ENCODE data around the gene GPANK1. TPM values are rescaled to one million over a fixed set of nuclear protein-coding genes. Genes with fewer than 3 reads are reported as not detected.
A peak's percentile ranks its signal among the peaks of the same experiment; 100 is the strongest.

The GPANK1 gene
- total and polyA plus RNA-seq, 9 donors = 14.6 to 26.6 (median 17.7) TPM

DNA sequence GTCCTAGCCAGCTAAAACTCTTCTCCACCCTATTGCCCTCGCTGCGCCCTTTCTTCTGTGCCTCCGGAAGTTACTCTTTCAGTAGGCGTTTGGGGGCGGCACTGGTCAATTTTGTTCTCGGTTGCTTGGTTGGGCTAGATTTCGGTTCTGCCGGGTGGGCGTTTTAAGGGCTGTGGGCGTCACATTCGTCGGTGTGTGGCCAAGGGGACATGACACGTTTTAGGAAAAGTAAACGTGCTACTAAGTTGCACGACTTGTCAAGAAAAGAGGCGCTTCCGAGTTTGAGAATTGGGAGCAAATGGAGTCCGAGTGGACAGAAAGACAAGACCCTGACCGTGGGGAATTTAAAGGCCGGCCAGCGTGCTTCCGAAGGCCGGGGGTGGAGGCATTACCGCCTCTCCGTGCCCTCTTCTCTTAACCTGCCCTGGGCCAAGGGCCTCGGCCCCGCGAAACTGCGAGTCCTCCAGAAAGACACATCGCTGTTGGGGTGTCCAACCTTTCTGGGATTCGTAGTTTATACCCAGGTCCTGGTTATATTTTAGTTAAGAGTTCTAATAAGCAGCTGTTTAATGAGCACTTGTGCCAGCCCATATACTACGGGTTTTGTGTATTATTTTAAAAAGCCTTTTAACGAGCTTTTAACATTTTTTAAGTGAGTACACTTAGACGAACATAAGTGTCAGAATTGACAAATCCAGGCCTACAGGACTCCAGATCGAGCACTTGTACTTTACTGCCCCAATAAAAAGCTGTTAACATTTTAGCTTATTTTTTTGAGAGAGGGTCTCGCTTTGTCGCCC, 11.7 kb downstream of the GPANK1 start:
- H3K4me1 ChIP-seq (ENCODE audit: insufficient read depth) = peaks cover 7% of the 10 kb centered on the region
- WGBS, 3 donors = 6 to 7% (median 7%) methylated on average over 37 of the region's 37 CpGs
- intact Hi-C loops (cut with DNase I) = loop anchor here in 1 of 4 donors (2.0 kb wide), 1 partner anchor 32 kb away; the partner anchor contains the start of gene PRRC2A

DNA sequence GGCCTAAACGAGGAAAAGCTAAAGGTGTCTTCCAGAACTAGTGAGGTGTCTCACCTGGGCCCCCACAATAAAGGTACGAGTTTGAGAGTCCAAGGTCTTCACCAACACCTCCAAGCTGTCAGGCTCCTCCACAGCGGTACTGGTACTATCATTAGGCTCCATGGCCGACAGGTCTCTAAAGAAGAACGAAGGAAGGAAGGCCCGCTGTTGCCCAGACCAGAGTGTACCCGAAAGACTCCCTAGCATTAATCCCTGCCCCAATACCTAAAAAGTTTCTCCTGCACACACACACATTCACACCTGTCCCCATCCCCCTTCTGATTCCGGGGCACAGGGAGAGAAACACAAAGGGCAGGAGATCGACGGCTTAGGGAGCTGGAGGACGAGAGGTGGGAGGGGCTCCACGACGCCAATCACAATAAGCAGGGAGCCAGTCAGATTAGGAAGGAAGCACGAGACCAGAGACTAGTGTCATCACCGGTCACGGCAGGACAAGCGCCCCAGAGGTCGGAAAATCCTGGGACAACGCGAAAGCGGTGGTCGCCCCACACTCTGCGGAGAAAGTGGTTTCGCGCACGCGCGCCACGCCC, 13.1 kb downstream of the GPANK1 start:
- Histone ChIP-seq H3K27me3 (no peaks in the 10 kb centered on the region), H3K9me3 (no peaks in the 10 kb centered on the region), H3K4me3 (peak overlapping the region; percentile 95), H3K4me1 (ENCODE audit: insufficient read depth) (peaks cover 6% of the 10 kb centered on the region), H3K36me3 (no peaks in the 10 kb centered on the region), H3K27ac (peak overlapping the region; percentile 99 to 100)
- no peak for DNase-seq
- WGBS, 3 donors = 1 to 3% (median 1%) methylated on average over 29 of the region's 29 CpGs
- TF ChIP-seq EP300 (IDR thresholded peaks at IDR 0.05) (no peak), POLR2A (IDR thresholded peaks at IDR 0.05) (no peak)
- TF ChIP-seq, protein P1, sequence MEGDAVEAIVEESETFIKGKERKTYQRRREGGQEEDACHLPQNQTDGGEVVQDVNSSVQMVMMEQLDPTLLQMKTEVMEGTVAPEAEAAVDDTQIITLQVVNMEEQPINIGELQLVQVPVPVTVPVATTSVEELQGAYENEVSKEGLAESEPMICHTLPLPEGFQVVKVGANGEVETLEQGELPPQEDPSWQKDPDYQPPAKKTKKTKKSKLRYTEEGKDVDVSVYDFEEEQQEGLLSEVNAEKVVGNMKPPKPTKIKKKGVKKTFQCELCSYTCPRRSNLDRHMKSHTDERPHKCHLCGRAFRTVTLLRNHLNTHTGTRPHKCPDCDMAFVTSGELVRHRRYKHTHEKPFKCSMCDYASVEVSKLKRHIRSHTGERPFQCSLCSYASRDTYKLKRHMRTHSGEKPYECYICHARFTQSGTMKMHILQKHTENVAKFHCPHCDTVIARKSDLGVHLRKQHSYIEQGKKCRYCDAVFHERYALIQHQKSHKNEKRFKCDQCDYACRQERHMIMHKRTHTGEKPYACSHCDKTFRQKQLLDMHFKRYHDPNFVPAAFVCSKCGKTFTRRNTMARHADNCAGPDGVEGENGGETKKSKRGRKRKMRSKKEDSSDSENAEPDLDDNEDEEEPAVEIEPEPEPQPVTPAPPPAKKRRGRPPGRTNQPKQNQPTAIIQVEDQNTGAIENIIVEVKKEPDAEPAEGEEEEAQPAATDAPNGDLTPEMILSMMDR (IDR thresholded peaks at IDR 0.05) = no peak
- intact Hi-C loops (cut with DNase I) = loop anchor here in 1 of 4 donors (2.0 kb wide), 1 partner anchor 31 kb away; the partner anchor contains the start of gene PRRC2A

More for the DNA sequence above, 11.7 kb downstream of the GPANK1 start:
- Histone ChIP-seq H3K4me3 (peak overlapping the region; percentile 95), H3K36me3 (no peaks in the 10 kb centered on the region), H3K9me3 (no peaks in the 10 kb centered on the region), H3K27ac (peak overlapping the region; percentile 99 to 100), H3K27me3 (no peaks in the 10 kb centered on the region)
- TF ChIP-seq, protein P1 (IDR thresholded peaks at IDR 0.05) = peak in 1 of 3 donors; percentile 6
- TF ChIP-seq EP300 (IDR thresholded peaks at IDR 0.05) (no peak), POLR2A (IDR thresholded peaks at IDR 0.05) (peak; percentile 3)
- peak in 4 of 5 donors; percentile 87 to 92 (median 89) for DNase-seq

DNA sequence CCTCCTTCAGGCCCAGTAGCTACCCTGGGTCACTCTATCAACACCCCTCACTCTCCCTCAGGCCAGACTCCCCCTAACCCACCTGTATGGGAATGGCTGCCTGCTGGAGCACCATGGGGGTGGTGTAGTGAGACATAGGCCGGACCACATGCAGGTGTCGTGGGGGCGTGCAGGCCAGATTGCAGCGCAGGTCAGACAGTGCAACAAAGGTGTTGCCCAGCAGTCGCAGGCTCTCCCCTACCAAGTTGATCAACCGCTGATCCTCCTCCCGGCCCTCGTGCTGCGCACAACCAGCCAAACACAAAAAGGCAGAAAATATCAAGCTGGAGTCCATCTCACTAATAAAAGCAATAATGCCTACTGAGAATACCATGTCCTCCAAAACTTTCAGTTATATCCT, 19.5 kb downstream of the GPANK1 start:
- no peak overlapping the region for H3K27ac ChIP-seq
- DNase-seq = no peak
- WGBS, 3 donors = 87 to 89% (median 89%) methylated on average over 9 of the region's 9 CpGs
- intact Hi-C loops (cut with DNase I) = no loop called here
- no peak overlapping the region for H3K4me3 ChIP-seq
- TF ChIP-seq EP300 (IDR thresholded peaks at IDR 0.05) = no peak
- TF ChIP-seq, protein P1 (IDR thresholded peaks at IDR 0.05) = no peak
- no peak for TF ChIP-seq POLR2A (IDR thresholded peaks at IDR 0.05)
- no peaks in the 10 kb centered on the region for H3K9me3 ChIP-seq
- H3K27me3 ChIP-seq = no peaks in the 10 kb centered on the region
- H3K4me1 ChIP-seq (ENCODE audit: insufficient read depth) = no peaks in the 10 kb centered on the region
- H3K36me3 ChIP-seq = no peaks in the 10 kb centered on the region

DNA sequence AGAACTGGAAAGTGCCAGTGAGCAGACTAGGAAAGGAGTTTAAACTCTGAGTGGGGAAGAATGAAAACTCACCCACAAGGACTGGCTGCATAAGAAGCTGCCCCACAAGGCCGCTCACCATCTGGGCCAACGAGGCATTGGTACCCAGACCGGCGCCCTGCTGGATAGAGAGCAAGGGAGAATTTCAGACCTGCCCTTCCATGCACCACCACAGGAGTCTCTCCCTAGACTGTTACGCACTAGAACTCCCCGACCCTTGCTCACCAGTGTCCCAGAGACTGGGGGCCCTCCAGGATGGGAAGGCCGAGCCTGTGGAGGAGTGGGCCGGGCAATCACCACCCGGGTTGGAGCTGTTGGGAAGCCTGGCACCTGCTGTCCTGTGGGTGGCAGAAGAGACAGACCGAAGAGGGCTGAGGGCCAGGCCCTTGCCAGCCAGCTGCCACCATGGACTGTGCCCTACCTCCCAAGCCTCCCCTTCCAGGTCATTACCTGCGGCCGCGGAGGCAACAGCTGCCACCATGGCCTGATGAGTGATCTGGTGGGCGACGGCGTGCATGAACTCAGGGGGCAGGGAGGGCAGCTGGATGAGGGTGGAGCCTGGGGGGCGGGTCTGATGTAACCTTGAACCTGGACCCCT, 20.9 kb downstream of the GPANK1 start:
- no peaks in the 10 kb centered on the region for H3K36me3 ChIP-seq
- H3K4me1 ChIP-seq (ENCODE audit: insufficient read depth) = no peaks in the 10 kb centered on the region
- WGBS, 3 donors = 78 to 81% (median 80%) methylated on average over 17 of the region's 17 CpGs
- H3K27ac ChIP-seq = no peak overlapping the region
- intact Hi-C loops (cut with DNase I) = no loop called here
- TF ChIP-seq EP300 (IDR thresholded peaks at IDR 0.05) (no peak), POLR2A (IDR thresholded peaks at IDR 0.05) (no peak)
- TF ChIP-seq, protein P1 (IDR thresholded peaks at IDR 0.05) = no peak
- H3K4me3 ChIP-seq = no peak overlapping the region
- no peak for DNase-seq
- H3K9me3 ChIP-seq = no peaks in the 10 kb centered on the region
- no peaks in the 10 kb centered on the region for H3K27me3 ChIP-seq

Data from ovary (tissue), 9 donors.